CD4-positive, alpha-beta T cell treated with Interleukin-12 subunit alpha and Interleukin-12 subunit beta, for 1 hour (primary cell): ENCODE data around the gene UNC5C.

Experiments
- DNase-seq: peaks from one replicate; pipeline ENCODE4 v3.0.0-alpha.2; 2020

Gene UNC5C

DNA sequence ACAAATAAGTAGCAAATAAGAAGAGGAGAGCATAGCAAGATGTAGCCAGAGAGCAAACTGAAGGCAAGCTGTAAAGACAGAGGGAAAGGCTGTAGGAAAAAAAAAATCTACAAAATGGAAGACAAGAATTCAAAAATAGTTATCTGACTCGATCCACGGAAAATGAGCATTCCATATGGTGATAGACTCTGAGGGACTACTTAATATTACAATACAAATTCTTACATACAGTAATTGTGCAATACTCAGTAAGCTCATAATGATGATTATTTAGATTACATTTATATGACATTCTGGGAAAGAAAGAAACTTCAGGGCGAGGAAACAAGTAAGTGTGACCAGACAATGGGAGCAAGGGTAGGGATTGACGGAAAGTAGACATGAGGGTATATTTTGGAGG is 102.6 kb downstream of the UNC5C start:
- DNase-seq = no peak

DNA sequence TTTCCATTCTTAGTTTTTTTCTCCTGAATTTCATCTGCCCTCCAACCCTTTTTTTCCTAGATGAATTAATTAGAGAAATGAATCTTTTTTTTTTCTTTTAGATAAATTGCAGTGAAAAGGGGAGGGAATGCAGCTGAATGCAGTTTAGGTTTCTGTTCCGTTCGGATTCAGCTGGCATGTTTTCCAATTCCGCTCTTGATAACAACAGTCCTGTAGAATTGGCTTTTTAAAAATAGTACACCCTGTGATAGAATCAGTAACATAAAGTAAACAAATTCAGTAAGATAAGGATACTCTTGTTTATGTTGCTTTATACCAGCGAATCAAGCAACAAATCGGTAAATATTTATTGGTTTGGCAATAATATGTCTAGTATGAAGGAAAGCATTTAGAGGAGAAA is 103.5 kb downstream of the UNC5C start:
- DNase-seq = no peak

DNA sequence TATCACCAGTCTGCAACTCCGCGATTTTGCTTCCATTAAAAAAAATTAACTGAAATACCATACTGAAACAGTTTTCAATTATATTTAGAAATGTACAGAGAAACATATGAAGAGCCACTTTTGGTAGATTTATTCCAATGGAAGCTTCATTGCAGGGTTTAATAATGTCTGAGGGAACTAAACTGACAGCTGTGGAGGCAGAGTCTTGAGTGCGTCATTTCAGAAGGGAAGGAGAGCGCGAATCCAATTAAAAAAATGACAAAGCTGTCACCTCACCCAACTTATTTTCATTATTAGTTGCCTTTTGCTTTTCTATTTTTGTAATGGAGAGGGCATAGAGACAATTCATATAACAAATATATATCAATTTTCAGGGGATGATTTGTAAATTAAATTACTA is 104.0 kb downstream of the UNC5C start:
- DNase-seq = no peak

DNA sequence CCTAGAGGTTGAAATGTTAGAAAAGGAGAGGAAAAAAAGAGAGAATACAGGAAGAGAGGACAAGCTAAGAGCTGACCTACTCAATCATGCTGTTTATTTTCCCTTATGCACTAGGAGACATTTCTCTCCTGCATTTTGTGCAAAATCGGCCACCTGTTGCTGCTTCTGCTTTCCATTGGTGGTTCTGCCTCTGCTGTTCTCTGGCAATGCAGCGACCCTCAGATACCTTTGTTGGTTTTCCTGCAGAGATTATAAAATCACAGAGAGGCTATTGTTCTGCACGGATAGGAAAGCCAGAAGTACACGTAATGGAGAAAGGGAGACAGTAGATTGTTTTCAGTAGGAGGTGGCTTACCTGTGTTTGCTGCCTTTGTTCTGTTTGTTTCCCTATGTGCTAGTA is 108.9 kb downstream of the UNC5C start:
- DNase-seq = no peak

DNA sequence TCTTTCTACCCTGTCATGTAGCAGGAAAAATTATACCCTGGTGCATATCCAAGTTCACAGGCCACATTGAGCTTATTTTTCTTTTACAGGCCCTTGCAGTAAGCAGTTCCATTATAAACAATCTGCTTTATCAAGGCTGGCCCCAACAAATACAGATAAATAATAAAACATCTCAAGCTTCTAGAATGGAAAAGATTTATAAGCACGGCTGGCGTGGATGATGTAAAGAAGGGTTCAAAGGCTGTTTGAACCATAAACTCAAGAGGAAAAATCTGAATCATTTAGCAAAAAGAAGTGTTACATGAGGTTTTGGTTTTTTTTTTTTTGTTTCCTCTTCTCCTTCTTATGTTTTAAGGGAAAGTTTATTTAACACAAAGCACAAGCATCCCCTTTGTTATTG is 109.7 kb downstream of the UNC5C start:
- DNase-seq = no peak

- DNase-seq = no peak
Measured at GRCh38 chr4:95432466-95432865, 116.3 kb downstream of the UNC5C start.

DNA sequence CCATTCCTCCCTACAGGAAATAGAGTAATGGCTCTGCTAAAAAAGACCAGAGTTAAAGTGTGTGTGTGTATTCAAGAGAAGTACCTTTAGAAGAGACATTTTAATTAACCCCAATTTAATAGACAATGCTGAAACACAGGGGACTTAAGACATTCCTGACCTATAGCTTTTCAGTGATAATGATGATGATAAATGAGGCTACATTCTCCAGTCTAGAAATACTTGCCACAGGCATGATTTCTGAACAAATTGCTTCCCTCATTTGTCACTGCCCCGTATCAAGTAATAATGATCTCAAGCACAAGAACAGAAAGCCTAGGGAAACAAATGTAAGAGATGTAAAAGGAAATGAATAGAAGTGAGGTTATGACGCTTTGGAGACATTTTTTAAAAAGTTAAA is 117.1 kb downstream of the UNC5C start:
- no peak for DNase-seq

GRCh38 chr4:95429416-95429815 is 119.4 kb downstream of the UNC5C start:
- no peak for DNase-seq

- DNase-seq = no peak
Measured at GRCh38 chr4:95428291-95429070, 120.3 kb downstream of the UNC5C start.

GRCh38 chr4:95426455-95426854 is 122.3 kb downstream of the UNC5C start:
- no peak for DNase-seq

GRCh38 chr4:95422436-95422835 is 126.3 kb downstream of the UNC5C start:
- DNase-seq = no peak

DNA sequence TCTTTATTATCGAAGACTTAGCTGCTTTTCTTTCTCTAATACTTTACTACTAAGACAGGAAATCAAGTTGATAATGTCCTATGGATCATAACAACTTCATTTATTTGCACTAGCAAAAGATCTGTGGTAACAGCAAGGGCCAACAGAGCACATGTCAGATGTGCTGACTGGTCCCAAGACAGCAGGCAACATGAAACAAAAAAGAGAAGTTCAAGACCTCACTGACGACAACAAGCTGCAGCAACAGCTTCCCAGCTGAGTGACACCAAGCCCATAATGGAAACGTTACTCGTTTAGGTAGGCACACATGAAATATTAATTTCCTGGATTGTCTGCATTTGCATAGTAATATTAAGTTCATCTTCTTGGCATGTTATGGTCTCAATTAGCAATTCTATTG is 126.9 kb downstream of the UNC5C start:
- DNase-seq = no peak

GRCh38 chr4:95417531-95417930 is 131.2 kb downstream of the UNC5C start:
- DNase-seq = no peak

- no peak for DNase-seq
Measured at GRCh38 chr4:95415346-95415771, 133.4 kb downstream of the UNC5C start.

GRCh38 chr4:95411371-95412088 is 137.2 kb downstream of the UNC5C start:
- DNase-seq = no peak

GRCh38 chr4:95410387-95410977 is 138.3 kb downstream of the UNC5C start:
- no peak for DNase-seq

DNA sequence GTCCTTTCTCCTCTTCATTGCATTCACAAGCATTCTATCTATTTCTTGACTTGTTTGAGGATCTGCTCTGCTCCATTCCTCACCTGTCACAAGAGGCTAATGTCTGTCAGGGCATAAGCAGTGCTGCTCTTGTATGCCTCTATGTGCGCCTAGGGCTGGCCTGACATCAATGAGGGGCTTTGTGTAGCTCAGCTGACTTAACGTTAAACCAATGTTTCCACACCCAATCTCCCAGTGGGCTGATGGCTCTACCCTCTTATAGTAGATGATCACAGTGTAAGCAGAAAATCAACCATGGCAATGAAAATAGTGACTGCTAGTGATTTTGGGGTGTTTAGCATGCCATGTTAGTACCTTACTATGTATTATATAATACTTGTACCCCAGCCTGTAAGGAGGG is 139.0 kb downstream of the UNC5C start:
- no peak for DNase-seq

GRCh38 chr4:95409127-95409526 is 139.6 kb downstream of the UNC5C start:
- DNase-seq = no peak

DNA sequence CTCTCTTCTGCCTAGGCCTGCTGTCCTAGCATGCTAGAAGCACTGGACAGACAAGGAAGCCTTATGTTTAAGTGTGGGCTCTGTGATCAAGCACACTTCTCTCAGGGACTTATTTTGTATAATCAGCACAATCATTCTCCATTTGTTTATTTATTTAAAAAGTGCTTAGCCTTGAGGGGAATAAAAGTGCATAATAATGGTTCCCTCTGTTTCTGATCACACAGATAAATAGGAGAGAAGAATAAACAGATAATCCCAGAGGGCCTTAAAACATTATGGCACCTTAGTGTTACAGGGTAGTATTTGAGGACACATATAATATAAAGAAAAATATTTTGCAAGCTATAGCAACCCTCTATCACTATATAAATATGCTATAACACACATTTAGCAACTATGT is 146.5 kb downstream of the UNC5C start:
- DNase-seq = no peak

DNA sequence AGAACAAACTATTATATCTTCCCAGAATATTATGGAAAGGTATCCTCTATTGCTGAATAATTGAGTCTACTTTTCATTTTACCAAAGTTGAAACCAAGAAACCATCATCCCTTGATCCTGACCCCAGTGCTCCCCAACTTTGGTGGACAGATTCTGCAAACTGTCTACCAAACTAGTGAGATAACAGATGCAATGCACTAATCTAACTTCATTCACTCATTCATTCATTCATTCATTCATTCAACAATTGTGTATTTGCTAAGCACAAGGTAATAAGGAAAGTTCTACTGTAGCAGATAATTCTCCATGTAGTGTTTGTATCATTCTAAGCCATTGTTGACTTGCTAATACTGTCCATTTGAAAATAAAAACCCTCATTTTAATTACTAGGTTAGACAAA is 150.6 kb downstream of the UNC5C start:
- DNase-seq = no peak

DNA sequence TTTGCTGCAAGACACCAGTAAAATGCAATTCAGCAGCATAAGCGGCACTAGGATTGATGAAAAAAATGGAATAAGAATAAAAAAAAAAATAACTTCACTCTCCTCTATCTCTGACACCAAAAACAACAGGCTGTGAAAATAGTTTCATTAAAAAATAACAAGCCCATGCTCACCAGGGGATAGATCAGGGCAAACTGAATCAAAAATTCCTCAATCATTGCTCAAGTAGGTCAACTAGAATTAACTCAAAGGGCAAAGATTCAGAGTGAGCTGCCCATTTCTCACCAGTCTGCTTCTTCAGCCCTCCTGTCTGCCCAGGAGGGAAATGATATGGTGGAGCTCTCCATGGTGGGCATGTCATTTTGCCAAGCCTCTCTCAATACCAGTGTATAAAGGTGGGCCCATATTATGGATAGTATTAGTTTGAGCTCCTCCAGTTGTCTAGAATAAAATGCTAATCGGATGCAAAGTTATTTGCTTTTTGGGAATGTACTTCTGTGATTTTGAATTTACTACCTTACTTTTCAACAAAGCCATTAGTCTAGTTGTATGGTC is 153.9 kb downstream of the UNC5C start:
- DNase-seq = no peak

- DNase-seq = no peak
Measured at GRCh38 chr4:95393821-95394220, 155.0 kb downstream of the UNC5C start.

- DNase-seq = no peak
Measured at GRCh38 chr4:95388911-95389310, 159.9 kb downstream of the UNC5C start.

DNA sequence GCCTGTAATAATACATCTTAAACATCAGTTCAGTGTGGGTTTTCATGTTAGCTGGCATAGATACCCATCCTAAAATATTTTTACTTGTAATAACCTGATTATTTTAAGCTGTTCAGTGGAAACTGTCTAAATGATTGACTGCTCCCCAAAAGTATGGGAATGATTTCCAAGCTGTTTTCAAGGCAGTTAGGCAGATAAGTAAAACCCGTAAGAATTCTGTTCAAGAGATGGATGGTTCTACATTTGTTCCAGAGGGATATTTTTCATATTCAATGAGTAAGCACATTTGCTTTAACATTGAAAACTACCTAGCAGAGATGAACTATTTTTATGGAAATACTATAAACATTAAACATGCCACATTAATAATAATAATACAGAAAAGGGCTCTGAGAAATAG is 161.1 kb downstream of the UNC5C start:
- no peak for DNase-seq
